ENCODE results near the gene RINT1.

DNA sequence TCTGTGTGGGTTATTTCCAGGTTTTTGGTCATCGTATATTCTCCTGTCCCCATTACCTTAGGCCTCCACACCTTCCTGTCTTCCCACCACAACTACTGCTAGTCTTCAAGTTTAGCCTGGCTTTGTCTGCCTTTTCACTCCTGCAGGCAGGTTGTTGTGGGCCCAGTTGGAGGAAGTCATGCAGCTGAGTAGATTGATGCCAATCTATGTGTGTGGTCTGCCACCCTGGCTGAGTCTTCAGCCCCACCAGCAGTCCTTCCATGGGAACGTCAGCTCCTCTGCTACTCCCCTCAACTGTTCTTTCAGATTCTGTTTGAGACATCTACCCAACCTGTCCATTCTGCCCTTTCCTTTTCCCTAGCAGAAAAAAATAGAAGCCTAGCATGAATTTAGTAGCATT, 6.3 kb downstream of the RINT1 start:
- TF ChIP-seq, protein P1, sequence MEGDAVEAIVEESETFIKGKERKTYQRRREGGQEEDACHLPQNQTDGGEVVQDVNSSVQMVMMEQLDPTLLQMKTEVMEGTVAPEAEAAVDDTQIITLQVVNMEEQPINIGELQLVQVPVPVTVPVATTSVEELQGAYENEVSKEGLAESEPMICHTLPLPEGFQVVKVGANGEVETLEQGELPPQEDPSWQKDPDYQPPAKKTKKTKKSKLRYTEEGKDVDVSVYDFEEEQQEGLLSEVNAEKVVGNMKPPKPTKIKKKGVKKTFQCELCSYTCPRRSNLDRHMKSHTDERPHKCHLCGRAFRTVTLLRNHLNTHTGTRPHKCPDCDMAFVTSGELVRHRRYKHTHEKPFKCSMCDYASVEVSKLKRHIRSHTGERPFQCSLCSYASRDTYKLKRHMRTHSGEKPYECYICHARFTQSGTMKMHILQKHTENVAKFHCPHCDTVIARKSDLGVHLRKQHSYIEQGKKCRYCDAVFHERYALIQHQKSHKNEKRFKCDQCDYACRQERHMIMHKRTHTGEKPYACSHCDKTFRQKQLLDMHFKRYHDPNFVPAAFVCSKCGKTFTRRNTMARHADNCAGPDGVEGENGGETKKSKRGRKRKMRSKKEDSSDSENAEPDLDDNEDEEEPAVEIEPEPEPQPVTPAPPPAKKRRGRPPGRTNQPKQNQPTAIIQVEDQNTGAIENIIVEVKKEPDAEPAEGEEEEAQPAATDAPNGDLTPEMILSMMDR (IDR thresholded peaks at IDR 0.05): no peak
- TF ChIP-seq POLR2A (IDR thresholded peaks at IDR 0.05): no peak

All from uterus (tissue), 2 donors.